Liver (tissue), 9 donors: ENCODE data around the gene CELSR1. TPM values are rescaled to one million over a fixed set of nuclear protein-coding genes. Genes with fewer than 3 reads are reported as not detected.

Experiments
- DNase-seq: peaks from one replicate; pipeline ENCODE4 v3.0.0-alpha.2; 2017; ENCODE audit warnings: low spot score
- H3K27ac ChIP-seq, 2 donors: one replicate each; pipeline ENCODE4 v1.7.0; 2013; ENCODE audit warnings: inconsistent platforms in 2 of 2, low read length in 2 of 2, control low read depth in 1 of 2, low read depth in 1 of 2, mild to moderate bottlenecking in 1 of 2
- H3K27me3 ChIP-seq, 4 donors: one replicate each; pipeline versions ENCODE4 v1.6.1 to v1.7.0; 2013; ENCODE audit warnings: low read length in 3 of 4, inconsistent platforms in 1 of 4, mild to moderate bottlenecking in 1 of 4, moderate library complexity in 1 of 4; ENCODE audit not compliant: control insufficient read depth in 4 of 4, insufficient read depth in 4 of 4
- H3K36me3 ChIP-seq, 4 donors: one replicate each; pipeline versions ENCODE4 v1.6.1 to v1.7.0; 2013; ENCODE audit warnings: low read length in 3 of 4, mild to moderate bottlenecking in 3 of 4, low read depth in 1 of 4, moderate library complexity in 1 of 4; ENCODE audit not compliant: control insufficient read depth in 4 of 4, insufficient read depth in 3 of 4
- H3K4me1 ChIP-seq, 4 donors: one replicate each; pipeline versions ENCODE4 v1.6.1 to v1.7.0; 2013; ENCODE audit warnings: low read length in 3 of 4, mild to moderate bottlenecking in 3 of 4, moderate library complexity in 1 of 4; ENCODE audit not compliant: control insufficient read depth in 4 of 4, insufficient read depth in 4 of 4
- H3K4me3 ChIP-seq, 3 donors: one replicate each; pipeline versions ENCODE4 v1.6.1 to v1.7.0; 2013; ENCODE audit warnings: low read length in 3 of 3, control low read depth in 1 of 3, low read depth in 1 of 3, mild to moderate bottlenecking in 1 of 3
- H3K9ac ChIP-seq, 2 donors: one replicate each; pipeline ENCODE4 v1.7.0; 2013; ENCODE audit warnings: low read length in 2 of 2, mild to moderate bottlenecking in 2 of 2, moderate library complexity in 2 of 2, control low read depth in 1 of 2, low read depth in 1 of 2
- H3K9me3 ChIP-seq, 4 donors: one replicate each; pipeline versions ENCODE4 v1.6.1 to v1.7.0; 2013; ENCODE audit warnings: low read length in 3 of 4; ENCODE audit not compliant: control insufficient read depth in 4 of 4
- ATF3 ChIP-seq: IDR thresholded peaks from 2 replicates; pipeline ENCODE4 v1.6.1; 2016; ENCODE audit warnings: antibody characterized with exemption
- CTCF ChIP-seq: fragments of 150-350 bp; IDR thresholded peaks from 2 replicates; pipeline ENCODE4 v1.5.1; 2017; ENCODE audit warnings: improper control_type of control experiment, low read depth, low read length; ENCODE audit not compliant: missing input control
- EGR1 ChIP-seq, 2 donors: IDR thresholded peaks; 2 replicates each; pipeline ENCODE4 v1.6.1; 2016 to 2018; ENCODE audit warnings: antibody characterized with exemption in 2 of 2, low read depth in 2 of 2
- GABPA ChIP-seq, 2 donors: IDR thresholded peaks in 1 of 2; conservative IDR thresholded peaks in 1 of 2; 2 replicates each; pipeline ENCODE4 v1.6.1; 2016; ENCODE audit warnings: antibody characterized with exemption in 2 of 2, mild to moderate bottlenecking in 1 of 2, moderate library complexity in 1 of 2
- HNF4A ChIP-seq, 2 donors: conservative IDR thresholded peaks; 2 replicates each; pipeline ENCODE4 v1.6.1; 2016; ENCODE audit warnings: antibody characterized with exemption in 2 of 2, mild to moderate bottlenecking in 2 of 2
- HNF4G ChIP-seq: IDR thresholded peaks from 2 replicates; pipeline ENCODE4 v1.6.1; 2016; ENCODE audit warnings: antibody characterized with exemption
- JUND ChIP-seq, 2 donors: IDR thresholded peaks; 2 replicates each; pipeline ENCODE4 v1.6.1; 2016; ENCODE audit warnings: antibody characterized with exemption in 2 of 2
- MAX ChIP-seq: IDR thresholded peaks from 2 replicates; pipeline ENCODE4 v1.6.1; 2016; ENCODE audit warnings: antibody characterized with exemption
- NR2F2 ChIP-seq: IDR thresholded peaks from 2 replicates; pipeline ENCODE4 v1.6.1; 2016; ENCODE audit warnings: antibody characterized with exemption
- RAD21 ChIP-seq, 2 donors: IDR thresholded peaks; 2 replicates each; pipeline ENCODE4 v1.6.1; 2016; ENCODE audit warnings: antibody characterized with exemption in 2 of 2, mild to moderate bottlenecking in 2 of 2
- RXRA ChIP-seq, 2 donors: IDR thresholded peaks; 2 replicates each; pipeline ENCODE4 v1.6.1; 2017 to 2018; ENCODE audit warnings: antibody characterized with exemption in 2 of 2, mild to moderate bottlenecking in 1 of 2
- SP1 ChIP-seq: IDR thresholded peaks from 2 replicates; pipeline ENCODE4 v1.6.1; 2018; ENCODE audit warnings: antibody characterized with exemption, mild to moderate bottlenecking
- TAF1 ChIP-seq: conservative IDR thresholded peaks from 2 replicates; pipeline ENCODE4 v1.6.1; 2016; ENCODE audit warnings: antibody characterized with exemption, mild to moderate bottlenecking
- YY1 ChIP-seq: IDR thresholded peaks from 2 replicates; pipeline ENCODE4 v1.6.1; 2016; ENCODE audit warnings: antibody characterized with exemption, mild to moderate bottlenecking
- ZBTB33 ChIP-seq: IDR thresholded peaks from 2 replicates; pipeline ENCODE4 v1.6.1; 2016; ENCODE audit warnings: antibody characterized with exemption
- WGBS: extraction: QIAGEN DNeasy Blood & Tissue Kit; methylation state at CpG from one replicate; pipeline ENCODE4 v1.1.7; 2013; 5-methylcytosine and 5-hydroxymethylcytosine counted together
- polyA plus RNA-seq, 2 donors: library from polyadenylated mRNA; stranded (reverse) in 1 of 2; unstranded in 1 of 2; fragments of 200-250 nt in 1 of 2; fragments of >200 nt in 1 of 2; fragmentation: Nextera tagmentation in 1 of 2; extraction: Ambion mirVana in 1 of 2; gene quantifications; one replicate each; pipeline versions ENCODE4 v1.2.1 to v1.2.3, GENCODE V29; 2013 to 2015
- total RNA-seq, 2 donors: library from RNA; depleted of rRNA; stranded (reverse); fragments of >200 nt; gene quantifications; one replicate each; pipeline ENCODE4 v1.2.3, GENCODE V29; 2014
- donor health status: healthy.
- donor health status: healthy.
- donor health status: healthy.
- donor health status: healthy.
- donor health status: healthy.

The CELSR1 gene
- total and polyA plus RNA-seq, 4 donors: 0.37 to 1.6 (median 1.3) TPM

GRCh38 chr22:46368422-46368821 lies 169.0 kb downstream of the CELSR1 start:
- H3K27ac ChIP-seq: peak overlapping the region; percentile 64 to 86
- no peak for TF ChIP-seq RAD21 (IDR thresholded peaks at IDR 0.05)
- TF ChIP-seq CTCF: no peak
- TF ChIP-seq EGR1 (IDR thresholded peaks at IDR 0.05; ENCODE audit: low read depth in 2 of 2): no peak
- no peak for TF ChIP-seq MAX
- TF ChIP-seq NR2F2: no peak
- TF ChIP-seq SP1: no peak
- no peak for TF ChIP-seq RXRA (IDR thresholded peaks at IDR 0.05)
- no peak for TF ChIP-seq GABPA (IDR thresholded peaks at IDR 0.05 in 1 of 2, conservative IDR thresholded peaks at IDR 0.05 in 1 of 2)
- TF ChIP-seq YY1: no peak
- TF ChIP-seq HNF4A (conservative IDR thresholded peaks at IDR 0.05): no peak
- no peak for TF ChIP-seq ATF3
- TF ChIP-seq ZBTB33: no peak
- TF ChIP-seq HNF4G: no peak
- no peak for TF ChIP-seq JUND (IDR thresholded peaks at IDR 0.05)
- TF ChIP-seq TAF1: no peak
- no peak for DNase-seq
- no peak overlapping the region for H3K4me3 ChIP-seq
- no peaks in the 10 kb centered on the region for H3K27me3 ChIP-seq
- peaks cover 14 to 49% (median 41%) of the 10 kb centered on the region in 4 donors for H3K4me1 ChIP-seq
- 82% methylated on average over 12 of the region's 12 CpGs for WGBS
- no peak overlapping the region for H3K9ac ChIP-seq
- no peaks in the 10 kb centered on the region for H3K9me3 ChIP-seq
- H3K36me3 ChIP-seq: no peaks in the 10 kb centered on the region

GRCh38 chr22:46367707-46368191 lies 169.7 kb downstream of the CELSR1 start:
- Histone ChIP-seq H3K27me3 (no peaks in the 10 kb centered on the region), H3K4me1 (peaks cover 13 to 49% (median 39%) of the 10 kb centered on the region in 4 donors), H3K9me3 (no peaks in the 10 kb centered on the region), H3K9ac (no peak overlapping the region), H3K27ac (no peak overlapping the region), H3K36me3 (no peaks in the 10 kb centered on the region), H3K4me3 (no peak overlapping the region)
- peak; percentile 76 for DNase-seq
- 34% methylated on average over 19 of the region's 19 CpGs for WGBS
- TF ChIP-seq CTCF (peak; percentile 91), SP1 (no peak), RAD21 (IDR thresholded peaks at IDR 0.05) (peak; percentile 86 to 95)
